ENCODE data around the gene CCDC110. TPM values are rescaled to one million over a fixed set of nuclear protein-coding genes. Genes with fewer than 3 reads are reported as not detected.

CCDC110 gene
- total and polyA plus RNA-seq, 2 of the 13 experiments (the other 11 are each of a cell fraction or from before 2014, with no cell fraction given): not detected

GRCh38 chr4:185513489-185514181 lies 42.1 kb upstream of the CCDC110 start (continued):
- 0 out of 2 replicates have a peak, but pooled peaks have one; percentile 32 for TF ChIP-seq HOMEZ (CRISPR knock-in tag; IDR thresholded peaks at IDR 0.05; ENCODE audit: low read depth)
- no peak for TF ChIP-seq ZNF788 (CRISPR knock-in tag; IDR thresholded peaks at IDR 0.05; ENCODE audit: borderline replicate concordance)
- TF ChIP-seq SALL1 (CRISPR knock-in tag; IDR thresholded peaks at IDR 0.05): peak; percentile 64
- peak; percentile 49; the same call in 1 of the 2 replicates for TF ChIP-seq MAX (IDR thresholded peaks at IDR 0.05)
- TF ChIP-seq ATF4 (CRISPR knock-in tag; IDR thresholded peaks at IDR 0.05): peak in 1 of 2 experiments; percentile 86; a peak in 2 of 4 replicates
- peak; percentile 90 for TF ChIP-seq FOXA3 (CRISPR knock-in tag; IDR thresholded peaks at IDR 0.05)
- no peak for TF ChIP-seq ZNF460 (CRISPR knock-in tag; IDR thresholded peaks at IDR 0.05; ENCODE audit: borderline replicate concordance)
- TF ChIP-seq FOXA1 (IDR thresholded peaks at IDR 0.05): no peak
- TF ChIP-seq FOXA1 (CRISPR knock-in tag; IDR thresholded peaks at IDR 0.05): peak; percentile 77
- peak; percentile 47; the same call in 1 of the 2 replicates for TF ChIP-seq BCL6 (CRISPR knock-in tag; IDR thresholded peaks at IDR 0.05)
- TF ChIP-seq SAFB2 (CRISPR knock-in tag; IDR thresholded peaks at IDR 0.05; ENCODE audit: borderline replicate concordance, low read depth): no peak
- no peak for TF ChIP-seq TOE1 (CRISPR knock-in tag; IDR thresholded peaks at IDR 0.05)
- 0 out of 2 replicates have a peak, but pooled peaks have one; percentile 18 for TF ChIP-seq SMAD3 (CRISPR knock-in tag; IDR thresholded peaks at IDR 0.05)
- TF ChIP-seq PATZ1 (CRISPR knock-in tag; IDR thresholded peaks at IDR 0.05): peak; percentile 31
- 0 out of 2 replicates have a peak, but pooled peaks have one; percentile 41 for TF ChIP-seq NR2F6 (IDR thresholded peaks at IDR 0.05)
- TF ChIP-seq NR2F6 (CRISPR knock-in tag; IDR thresholded peaks at IDR 0.05): peak; percentile 60
- TF ChIP-seq GATAD2A (CRISPR knock-in tag; IDR thresholded peaks at IDR 0.05): peak; percentile 76
- no peak for TF ChIP-seq PLSCR1 (CRISPR knock-in tag; IDR thresholded peaks at IDR 0.05; ENCODE audit: borderline replicate concordance)
- no peak for TF ChIP-seq REST (IDR thresholded peaks at IDR 0.05; ENCODE audit: borderline replicate concordance in 1 of 2, low read depth in 1 of 2, low read length in 2 of 2)
- TF ChIP-seq TGIF2 (CRISPR knock-in tag; IDR thresholded peaks at IDR 0.05): peak; percentile 60; the same call in 1 of the 2 replicates
- TF ChIP-seq PLRG1 (conservative IDR thresholded peaks at IDR 0.05): no peak
- TF ChIP-seq ZNF12 (CRISPR knock-in tag; IDR thresholded peaks at IDR 0.05): peak; percentile 48; the same call in 1 of the 2 replicates
